GM18868 (cell line): ENCODE data around the gene ANKRD40CL.

Experiments
- ATAC-seq: cut with Tn5 transposase; IDR thresholded peaks from one replicate; pipeline ENCODE4 v1.9.1; 2021; ENCODE audit warnings: mild to moderate bottlenecking, moderate library complexity; ENCODE audit not compliant: unreplicated experiment

ANKRD40CL gene

GRCh38 chr17:50790618-50791017 is 23.3 kb upstream of the ANKRD40CL start:
- ATAC-seq, result no peak

GRCh38 chr17:50787106-50787505 is 19.8 kb upstream of the ANKRD40CL start:
- ATAC-seq, result no peak

- no peak for ATAC-seq
Observed at GRCh38 chr17:50785946-50786570, 18.7 kb upstream of the ANKRD40CL start.

GRCh38 chr17:50785126-50785525 is 17.8 kb upstream of the ANKRD40CL start:
- ATAC-seq, result no peak

- ATAC-seq, result no peak
Observed at GRCh38 chr17:50783905-50784304, 16.6 kb upstream of the ANKRD40CL start.

GRCh38 chr17:50783193-50783660 is 15.9 kb upstream of the ANKRD40CL start:
- peak; percentile 79 for ATAC-seq

GRCh38 chr17:50781167-50781566 is 13.8 kb upstream of the ANKRD40CL start:
- ATAC-seq, result no peak

GRCh38 chr17:50779747-50780353 is 12.5 kb upstream of the ANKRD40CL start:
- no peak for ATAC-seq

GRCh38 chr17:50778988-50779387 is 11.7 kb upstream of the ANKRD40CL start:
- no peak for ATAC-seq

- ATAC-seq, result no peak
Observed at GRCh38 chr17:50778471-50778870, 11.2 kb upstream of the ANKRD40CL start.

- ATAC-seq, result no peak
Observed at GRCh38 chr17:50775926-50776325, 8.6 kb upstream of the ANKRD40CL start.

- no peak for ATAC-seq
Observed at GRCh38 chr17:50774225-50774803, 7.0 kb upstream of the ANKRD40CL start.

- ATAC-seq, result peak; percentile 42
Observed at GRCh38 chr17:50771991-50772785, 4.9 kb upstream of the ANKRD40CL start.

GRCh38 chr17:50770346-50770745 is 3.0 kb upstream of the ANKRD40CL start:
- ATAC-seq, result no peak

- no peak for ATAC-seq
Observed at GRCh38 chr17:50769884-50770283, 2.6 kb upstream of the ANKRD40CL start.

GRCh38 chr17:50768346-50768761 is 1.0 kb upstream of the ANKRD40CL start:
- ATAC-seq, result no peak

GRCh38 chr17:50767030-50767429 is 288 bp downstream of the ANKRD40CL start:
- no peak for ATAC-seq

GRCh38 chr17:50766222-50767023 is 895 bp downstream of the ANKRD40CL start:
- no peak for ATAC-seq

GRCh38 chr17:50765454-50766221 is 1.7 kb downstream of the ANKRD40CL start:
- peak; percentile 66 for ATAC-seq

- no peak for ATAC-seq
Observed at GRCh38 chr17:50764734-50765149, 2.6 kb downstream of the ANKRD40CL start.
